T-helper 9 cell (primary cell): ENCODE measurements around the gene FAM217A.
"Not testable (repeated sequence)": the region's sequence is repeated elsewhere in the genome, so short reads cannot be mapped to it uniquely, and the experiment has no call there.

Source experiments
- DNase-seq: peaks from one replicate; pipeline ENCODE4 v3.0.0-alpha.2; 2020
- total RNA-seq, 2 donors: gene quantifications; one replicate each; lab custom pipeline; 2026; lab: John Stamatoyannopoulos, UW

Gene FAM217A
- 0 reads per million in 2 donors for total RNA-seq

- no peak for DNase-seq
Observed at GRCh38 chr6:4078691-4079471, at the start of gene FAM217A. FAM217A (minus strand) TSS chr6:4079137; CDS start chr6:4077414, 1,723 bp downstream.

GRCh38 chr6:4128072-4128471, 49.1 kb upstream of the FAM217A start:
- no peak for DNase-seq

- DNase-seq: no peak
Observed at GRCh38 chr6:4125933-4126864, 47.3 kb upstream of the FAM217A start.

GRCh38 chr6:4125500-4125899, 46.6 kb upstream of the FAM217A start:
- no peak for DNase-seq

- DNase-seq: no peak
Observed at GRCh38 chr6:4124351-4124750, 45.4 kb upstream of the FAM217A start.

- no peak for DNase-seq
Observed at GRCh38 chr6:4115741-4116140, 36.8 kb upstream of the FAM217A start.

- no peak for DNase-seq
Observed at GRCh38 chr6:4114123-4114522, 35.2 kb upstream of the FAM217A start.

GRCh38 chr6:4113649-4114048, 34.7 kb upstream of the FAM217A start:
- DNase-seq: no peak

- DNase-seq: no peak
Observed at GRCh38 chr6:4112366-4112765, 33.4 kb upstream of the FAM217A start.

- not testable (repeated sequence) for DNase-seq
Observed at GRCh38 chr6:4109363-4109815, 30.5 kb upstream of the FAM217A start.

- DNase-seq: no peak
Observed at GRCh38 chr6:4108561-4109093, 29.7 kb upstream of the FAM217A start.

- DNase-seq: no peak
Observed at GRCh38 chr6:4107873-4108272, 28.9 kb upstream of the FAM217A start.

- DNase-seq: no peak
Observed at GRCh38 chr6:4105980-4106536, 27.1 kb upstream of the FAM217A start.

- no peak for DNase-seq
Observed at GRCh38 chr6:4103929-4104328, 25.0 kb upstream of the FAM217A start.

- DNase-seq: no peak
Observed at GRCh38 chr6:4102687-4103244, 23.8 kb upstream of the FAM217A start.

- no peak for DNase-seq
Observed at GRCh38 chr6:4101298-4101697, 22.4 kb upstream of the FAM217A start.

GRCh38 chr6:4100655-4101054, 21.7 kb upstream of the FAM217A start:
- DNase-seq: no peak

GRCh38 chr6:4093288-4093687, 14.4 kb upstream of the FAM217A start:
- DNase-seq: no peak

- DNase-seq: no peak
Observed at GRCh38 chr6:4091941-4092340, 13.0 kb upstream of the FAM217A start.

- DNase-seq: not testable (repeated sequence)
Observed at GRCh38 chr6:4090043-4090442, 11.1 kb upstream of the FAM217A start.

- DNase-seq: no peak
Observed at GRCh38 chr6:4088704-4089103, 9.8 kb upstream of the FAM217A start.

GRCh38 chr6:4085332-4085700, 6.4 kb upstream of the FAM217A start:
- no peak for DNase-seq
